Stimulated activated naive CD8-positive, alpha-beta T cell treated with anti-CD3 and anti-CD28 coated beads, Interleukin-15, amount 100 ng/mL, for 72 hours (primary cell): Measurements from ENCODE around the gene ACP4.
A peak's percentile ranks its signal among the peaks of the same experiment; 100 is the strongest.
"Not testable (repeated sequence)": the region's sequence is repeated elsewhere in the genome, so short reads cannot be mapped to it uniquely, and the experiment has no call there.

Experiments
- ATAC-seq: fragments of 150-1000 bp; cut with Tn5 transposase; 2 replicates; pipeline ENCODE4 v1.10.0; 2021; ENCODE audit warnings: mild to moderate bottlenecking, moderate library complexity
- DNase-seq, 2 donors: peaks; one replicate each; pipeline ENCODE4 v3.0.0; 2021 to 2022
- H3K27ac Mint-ChIP-seq, 2 donors: one replicate each; pipeline ENCODE4 v1.8.0; 2022; ENCODE audit warnings: mild to moderate bottlenecking in 2 of 2, mixed read lengths in 2 of 2, moderate library complexity in 2 of 2
- H3K27me3 Mint-ChIP-seq: one replicate; pipeline ENCODE4 v1.8.0; 2022; ENCODE audit warnings: mixed read lengths
- H3K4me1 Mint-ChIP-seq: one replicate; pipeline ENCODE4 v1.8.0; 2022; ENCODE audit warnings: mild to moderate bottlenecking, mixed read lengths
- H3K4me3 Mint-ChIP-seq, 2 donors: one replicate each; pipeline ENCODE4 v1.8.0; 2022; ENCODE audit warnings: mild to moderate bottlenecking in 2 of 2, mixed read lengths in 2 of 2, moderate library complexity in 1 of 2
- H3K9me3 Mint-ChIP-seq, 2 donors: one replicate each; pipeline ENCODE4 v1.8.0; 2022; ENCODE audit warnings: mixed read lengths in 2 of 2

Gene ACP4

GRCh38 chr19:50799547-50799851, 9.3 kb downstream of the ACP4 start:
- Mint-ChIP-seq H3K4me3 (no peak overlapping the region), H3K4me1 (peaks cover 60% of the 10 kb centered on the region), H3K27me3 (no peaks in the 10 kb centered on the region), H3K27ac (no peak overlapping the region), H3K9me3 (no peaks in the 10 kb centered on the region)
- DNase-seq (no peak), ATAC-seq (no peak)

GRCh38 chr19:50801107-50801506, 10.9 kb downstream of the ACP4 start:
- Mint-ChIP-seq H3K4me3 (peak overlapping the region; percentile 38 to 60), H3K27ac (no peak overlapping the region), H3K27me3 (no peaks in the 10 kb centered on the region), H3K9me3 (no peaks in the 10 kb centered on the region), H3K4me1 (peaks cover 59% of the 10 kb centered on the region)
- ATAC-seq (no peak), DNase-seq (no peak)

DNA sequence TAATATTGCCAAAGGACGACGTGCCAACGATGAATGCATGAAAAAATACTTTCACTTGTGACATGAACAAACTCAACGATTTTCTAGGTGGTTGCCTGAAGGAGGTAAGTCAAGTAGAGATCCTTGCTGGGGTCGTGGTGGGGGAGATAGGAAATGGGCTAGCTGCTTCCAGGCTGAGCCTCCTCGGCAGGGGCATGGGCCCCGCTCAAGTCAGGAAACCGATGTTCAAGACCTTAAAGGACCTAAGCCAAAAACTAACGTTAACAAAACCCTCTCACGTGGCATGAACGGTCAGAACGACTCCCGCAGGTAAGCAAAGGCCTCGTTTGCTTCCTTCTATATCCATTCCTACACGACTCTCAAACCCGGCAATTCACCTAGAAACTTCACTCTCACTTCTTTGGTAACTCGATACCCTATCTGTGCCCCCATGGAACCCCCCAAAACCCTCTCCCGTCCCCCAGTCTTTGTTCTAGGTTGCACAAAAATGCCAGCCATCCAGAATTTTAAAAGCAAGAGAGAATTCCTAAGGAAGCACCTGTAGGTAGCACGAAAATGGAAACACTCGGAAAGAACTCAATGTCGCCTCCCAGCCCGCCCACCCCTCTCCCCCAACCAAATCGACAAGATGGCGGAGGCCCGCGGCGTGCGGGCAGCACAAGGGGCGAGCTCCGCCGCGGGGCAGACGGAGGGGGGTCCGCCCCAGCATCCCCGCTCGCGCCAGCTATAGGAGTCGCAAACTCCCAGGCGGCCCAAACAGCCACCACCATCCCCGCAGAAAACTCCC, 13.6 kb downstream of the ACP4 start:
- DNase-seq (no peak), ATAC-seq (peak; percentile 18)
- peak overlapping the region; percentile 99 to 100 for H3K27ac Mint-ChIP-seq
- no peaks in the 10 kb centered on the region for H3K9me3 Mint-ChIP-seq
- peaks cover 49% of the 10 kb centered on the region for H3K4me1 Mint-ChIP-seq
- H3K4me3 Mint-ChIP-seq: peak overlapping the region; percentile 96 to 97
- no peaks in the 10 kb centered on the region for H3K27me3 Mint-ChIP-seq

- Mint-ChIP-seq H3K4me3 (peak overlapping the region; percentile 96 to 97), H3K27me3 (no peaks in the 10 kb centered on the region), H3K4me1 (peaks cover 49% of the 10 kb centered on the region), H3K27ac (peak overlapping the region; percentile 99 to 100), H3K9me3 (peaks cover 0 to under 1% of the 10 kb centered on the region in 2 donors)
- ATAC-seq (peak; percentile 98), DNase-seq (peak; percentile 98 to 99)
These were observed 14.4 kb downstream of the ACP4 start for GRCh38 chr19:50804420-50805272.

DNA sequence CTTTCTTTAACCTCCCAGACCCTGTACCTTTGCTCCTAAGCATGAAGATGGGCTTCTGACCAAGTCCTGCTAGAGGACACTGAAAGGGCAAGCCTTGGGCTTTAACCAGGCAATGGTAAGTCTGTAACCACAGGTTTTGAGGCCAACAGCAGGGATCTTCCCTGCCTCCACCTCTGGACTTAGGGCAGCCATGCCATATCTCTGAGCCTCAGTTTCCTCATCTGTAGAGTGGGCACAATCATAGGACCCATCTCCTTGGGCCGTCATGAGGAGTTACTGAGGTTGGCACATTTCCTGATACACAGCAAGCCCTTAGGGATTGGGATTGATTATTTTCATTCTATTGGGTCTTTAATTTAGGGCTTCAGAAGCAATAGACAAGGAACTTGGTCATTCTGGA, 18.6 kb downstream of the ACP4 start:
- H3K4me3 Mint-ChIP-seq: no peak overlapping the region
- peaks cover 14% of the 10 kb centered on the region for H3K4me1 Mint-ChIP-seq
- ATAC-seq (no peak), DNase-seq (no peak)
- peaks cover 0 to 9% of the 10 kb centered on the region in 2 donors for H3K9me3 Mint-ChIP-seq
- H3K27me3 Mint-ChIP-seq: peaks cover 10% of the 10 kb centered on the region
- H3K27ac Mint-ChIP-seq: no peak overlapping the region

DNA sequence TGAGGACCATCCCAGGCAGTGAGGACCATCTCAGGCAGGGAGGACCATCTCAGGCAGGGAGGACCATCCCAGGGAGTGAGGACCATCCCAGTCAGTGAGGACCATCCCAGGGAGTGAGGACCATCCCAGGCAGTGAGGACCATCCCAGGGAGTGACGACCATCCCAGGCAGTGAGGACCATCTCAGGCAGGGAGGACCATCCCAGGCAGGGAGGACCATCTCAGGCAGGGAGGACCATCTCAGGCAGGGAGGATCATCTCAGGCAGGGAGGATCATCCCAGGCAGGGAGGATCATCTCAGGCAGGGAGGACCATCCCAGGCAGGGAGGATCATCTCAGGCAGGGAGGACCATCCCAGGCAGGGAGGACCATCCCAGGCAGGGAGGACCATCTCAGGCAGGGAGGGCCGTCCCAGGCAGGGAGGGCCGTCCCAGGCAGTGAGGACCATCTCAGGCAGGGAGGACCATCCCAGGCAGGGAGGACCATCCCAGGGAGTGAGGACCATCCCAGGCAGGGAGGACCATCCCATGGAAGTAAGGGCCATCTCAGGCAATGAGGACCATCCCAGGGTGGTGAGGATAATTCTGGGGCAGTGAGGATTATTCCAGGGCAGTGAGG, 21.5 kb downstream of the ACP4 start:
- peaks cover 36% of the 10 kb centered on the region for H3K27me3 Mint-ChIP-seq
- not testable (repeated sequence) for H3K27ac Mint-ChIP-seq, ATAC-seq, H3K4me1 Mint-ChIP-seq, H3K9me3 Mint-ChIP-seq, DNase-seq, H3K4me3 Mint-ChIP-seq

GRCh38 chr19:50812474-50812873, 22.3 kb downstream of the ACP4 start:
- no peak overlapping the region for H3K4me3 Mint-ChIP-seq
- DNase-seq (no peak), ATAC-seq (no peak)
- peaks cover 44% of the 10 kb centered on the region for H3K27me3 Mint-ChIP-seq
- H3K27ac Mint-ChIP-seq: no peak overlapping the region
- peaks cover 0 to 9% of the 10 kb centered on the region in 2 donors for H3K9me3 Mint-ChIP-seq
- peaks cover 15% of the 10 kb centered on the region for H3K4me1 Mint-ChIP-seq

GRCh38 chr19:50814883-50815282, 24.7 kb downstream of the ACP4 start:
- DNase-seq (no peak), ATAC-seq (no peak)
- peaks cover 0 to 6% of the 10 kb centered on the region in 2 donors for H3K9me3 Mint-ChIP-seq
- peaks cover 61% of the 10 kb centered on the region for H3K27me3 Mint-ChIP-seq
- H3K27ac Mint-ChIP-seq: no peak overlapping the region
- no peak overlapping the region for H3K4me3 Mint-ChIP-seq
- H3K4me1 Mint-ChIP-seq: peaks cover 39% of the 10 kb centered on the region

GRCh38 chr19:50815439-50815838, 25.2 kb downstream of the ACP4 start:
- Mint-ChIP-seq H3K4me1 (peaks cover 45% of the 10 kb centered on the region), H3K4me3 (no peak overlapping the region), H3K9me3 (peaks cover 0 to 2% of the 10 kb centered on the region in 2 donors), H3K27ac (no peak overlapping the region), H3K27me3 (peaks cover 67% of the 10 kb centered on the region)
- DNase-seq (no peak), ATAC-seq (no peak)

GRCh38 chr19:50817941-50818858, 28.0 kb downstream of the ACP4 start:
- H3K4me1 Mint-ChIP-seq: peaks cover 57% of the 10 kb centered on the region
- H3K27ac Mint-ChIP-seq: peak overlapping the region in 1 of 2 donors; percentile 5
- ATAC-seq (peak; percentile 58), DNase-seq (peak; percentile 48 to 50)
- H3K27me3 Mint-ChIP-seq: peaks cover 85% of the 10 kb centered on the region
- H3K4me3 Mint-ChIP-seq: peak overlapping the region; percentile 80 to 82
- H3K9me3 Mint-ChIP-seq: no peaks in the 10 kb centered on the region

DNA sequence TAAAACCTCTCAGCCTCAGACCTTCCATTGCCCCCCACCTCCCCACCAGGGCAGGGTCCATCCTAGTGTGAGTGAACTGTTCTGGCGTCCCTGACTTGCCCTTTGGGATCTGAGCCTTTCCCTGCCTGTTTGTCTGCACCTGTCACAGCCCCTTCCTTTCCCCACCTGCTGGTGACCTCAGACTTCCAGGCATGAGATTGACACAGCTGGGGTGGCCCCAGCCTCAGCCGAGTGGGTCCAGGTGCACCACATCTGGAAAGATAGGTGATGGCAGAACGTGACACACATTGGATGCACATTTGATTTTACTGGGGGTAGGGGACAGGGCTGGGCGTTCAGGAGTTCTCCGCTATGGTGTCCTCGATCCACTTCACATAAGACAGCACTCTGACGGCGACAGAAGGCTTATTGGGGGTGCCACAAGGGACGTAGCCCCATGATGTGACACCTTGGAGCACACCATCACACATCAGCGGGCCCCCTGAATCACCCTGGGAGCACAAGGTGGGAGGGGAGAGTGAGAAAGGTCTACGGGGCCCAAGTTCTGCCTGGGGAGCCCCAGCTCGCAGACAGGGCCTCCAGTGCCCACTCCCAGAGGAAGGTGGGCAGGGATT, 28.8 kb downstream of the ACP4 start:
- no peaks in the 10 kb centered on the region for H3K9me3 Mint-ChIP-seq
- DNase-seq: no peak
- H3K27me3 Mint-ChIP-seq: peaks cover 92% of the 10 kb centered on the region
- no peak overlapping the region for H3K27ac Mint-ChIP-seq
- no peak for ATAC-seq
- peak overlapping the region; percentile 57 to 80 for H3K4me3 Mint-ChIP-seq
- peaks cover 57% of the 10 kb centered on the region for H3K4me1 Mint-ChIP-seq

DNA sequence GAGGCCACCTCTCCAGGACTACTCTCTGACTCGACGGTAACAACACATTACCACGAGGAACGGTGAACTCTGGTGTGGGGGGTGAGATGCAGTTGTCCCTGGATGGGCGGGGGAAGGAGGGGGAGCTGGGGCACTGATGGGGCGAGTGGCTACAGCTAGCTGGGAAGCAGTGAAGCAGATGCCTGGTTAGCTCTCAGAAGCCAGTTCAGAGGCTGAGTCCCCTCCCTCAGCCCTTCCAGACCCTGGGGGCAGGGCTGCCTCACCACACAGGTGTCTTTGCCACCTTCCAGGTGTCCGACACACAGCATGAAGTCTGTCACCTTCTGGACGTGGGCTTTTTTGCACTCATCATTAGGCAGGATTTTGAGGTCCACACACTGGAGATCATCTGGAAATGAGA, 29.4 kb downstream of the ACP4 start:
- Mint-ChIP-seq H3K27ac (no peak overlapping the region), H3K9me3 (no peaks in the 10 kb centered on the region), H3K27me3 (peaks cover 91% of the 10 kb centered on the region), H3K4me1 (peaks cover 57% of the 10 kb centered on the region), H3K4me3 (peak overlapping the region in 1 of 2 donors; percentile 80)
- no peak for DNase-seq
- no peak for ATAC-seq

DNA sequence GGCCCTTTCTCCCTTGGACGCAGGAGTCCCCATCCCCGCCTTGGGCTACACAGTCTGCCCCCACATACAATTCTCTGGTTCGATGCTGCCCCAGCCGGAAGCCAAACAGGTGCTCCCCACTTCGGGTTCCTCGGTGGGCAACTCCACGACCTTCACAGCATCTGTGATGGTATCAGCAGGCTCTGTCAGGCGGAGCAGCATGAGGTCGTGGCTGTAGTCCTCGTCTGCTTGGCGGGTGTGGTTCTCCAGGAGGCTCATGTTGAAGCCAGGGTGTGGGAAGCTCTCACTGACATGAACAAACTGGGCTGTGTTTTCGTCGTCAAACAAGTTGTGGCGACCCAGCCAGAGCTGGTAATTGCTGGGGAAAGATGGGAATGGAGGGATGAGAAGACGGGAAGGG, 29.9 kb downstream of the ACP4 start:
- no peak overlapping the region for H3K27ac Mint-ChIP-seq
- no peak for DNase-seq
- peaks cover 87% of the 10 kb centered on the region for H3K27me3 Mint-ChIP-seq
- ATAC-seq: no peak
- peak overlapping the region; percentile 75 to 76 for H3K4me3 Mint-ChIP-seq
- H3K9me3 Mint-ChIP-seq: no peaks in the 10 kb centered on the region
- H3K4me1 Mint-ChIP-seq: peaks cover 57% of the 10 kb centered on the region

DNA sequence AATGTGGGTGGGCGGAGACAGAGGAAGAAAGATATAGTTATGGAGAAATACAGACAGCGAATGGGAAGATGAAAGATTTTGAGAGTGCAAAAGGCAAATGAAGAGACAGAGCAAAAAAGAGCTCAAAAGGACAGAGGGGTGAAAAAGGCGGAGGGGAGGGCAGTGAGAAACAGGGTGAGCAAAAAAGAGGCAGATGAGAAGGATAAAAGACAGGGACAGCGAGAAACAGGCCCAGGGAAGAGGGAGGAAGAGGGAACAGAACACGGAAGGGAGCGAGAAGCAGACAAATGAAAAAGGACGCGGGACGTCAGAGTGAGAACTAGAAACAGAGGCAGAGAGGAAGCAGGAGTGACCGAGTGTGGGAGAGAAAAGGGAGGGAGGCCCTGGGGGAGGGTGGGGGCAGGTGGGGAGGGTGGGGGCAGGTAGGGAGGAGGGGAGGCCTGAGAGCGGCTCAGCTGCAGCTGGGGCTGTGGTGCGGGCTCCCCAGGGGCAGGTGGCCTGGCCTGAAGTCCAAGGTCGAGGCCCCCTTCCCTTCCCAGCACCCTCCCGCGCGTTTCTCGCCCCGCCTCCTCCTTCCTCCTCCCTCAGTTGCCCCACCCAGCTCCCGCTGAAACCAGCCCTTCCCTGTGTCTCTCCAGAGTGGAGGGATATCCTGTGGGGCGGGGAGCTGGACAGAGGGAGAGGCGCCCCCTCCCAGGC, 30.5 kb downstream of the ACP4 start:
- Mint-ChIP-seq H3K4me3 (peak overlapping the region; percentile 75 to 76), H3K9me3 (no peaks in the 10 kb centered on the region), H3K27me3 (peaks cover 81% of the 10 kb centered on the region), H3K4me1 (peaks cover 57% of the 10 kb centered on the region), H3K27ac (peak overlapping the region in 1 of 2 donors; percentile 62)
- ATAC-seq: no peak
- DNase-seq: no peak
